H1 (cell line): ENCODE results near the gene HHAT. TPM values are rescaled to one million over a fixed set of nuclear protein-coding genes. Genes with fewer than 3 reads are reported as not detected.

Source experiments
- ASH2L ChIP-seq: fragments of 200-600, 300-600 bp; sonication (generic); IDR thresholded peaks from one replicate; pipeline ENCODE4 v1.7.1; 2017; ENCODE audit warnings: low read length
- CTBP2 ChIP-seq: IDR thresholded peaks from 2 replicates; pipeline ENCODE4 v1.7.0; 2011; ENCODE audit warnings: borderline replicate concordance, mild to moderate bottlenecking, moderate library complexity, mixed read lengths, low read length; ENCODE audit not compliant: insufficient read depth, insufficient read length
- HDAC2 ChIP-seq, 2 experiments: fragments of 300-600 bp in 1 of 2; sonication (generic) in 1 of 2; IDR thresholded peaks; 2 replicates each; pipeline ENCODE4 v1.6.1; 2011 to 2012; ENCODE audit warnings: low read depth in 2 of 2, low read length in 2 of 2, mild to moderate bottlenecking in 2 of 2, moderate library complexity in 2 of 2, borderline replicate concordance in 1 of 2, inconsistent platforms in 1 of 2
- HDAC6 ChIP-seq: IDR thresholded peaks from one replicate; pipeline ENCODE4 v1.7.1; 2012; ENCODE audit warnings: low read depth, mild to moderate bottlenecking, inconsistent platforms, low read length, moderate library complexity
- KDM5A ChIP-seq: fragments of 200-600 bp; IDR thresholded peaks from 2 replicates; pipeline ENCODE4 v1.7.1; 2012; ENCODE audit warnings: mild to moderate bottlenecking, low read length, inconsistent platforms, mixed read lengths
- TCF12 ChIP-seq: IDR thresholded peaks from 2 replicates; pipeline ENCODE4 v1.6.1; 2011; ENCODE audit warnings: low read depth, mild to moderate bottlenecking, low read length
- polyA plus RNA-seq, 7 experiments: library from polyadenylated mRNA; depleted of rRNA in 3 of 7; stranded (reverse) in 5 of 7; unstranded in 2 of 7; fragments of >200 nt in 5 of 7; fragments of 200-250 nt in 2 of 7; gene quantifications; 1 replicate in 5 of 7; 2 replicates in 1 of 7; 4 replicates in 1 of 7; pipeline versions ENCODE4 v1.2.1 to v1.2.3, GENCODE V29; 2011 to 2013; ENCODE audit warnings: missing spikeins in 2 of 7, mixed read lengths in 2 of 7
- total RNA-seq: library from RNA; stranded (reverse); fragmentation: NEBNext Ultra II Directional; extraction: Animal tissue kit (Norgen Biotek cat#: 25700); gene quantifications from 2 replicates; pipeline ENCODE4 v1.2.1, GENCODE V29; 2021
- TF ChIP-seq, protein P1 (sequence below): IDR thresholded peaks from 2 replicates; pipeline ENCODE4 v1.6.1; 2012; ENCODE audit warnings: inconsistent platforms

The HHAT gene
- total and polyA plus RNA-seq, 2 of the 8 experiments (the other 6 are each of a cell fraction or from before 2014, with no cell fraction given) = 0.15 to 0.51 TPM

DNA sequence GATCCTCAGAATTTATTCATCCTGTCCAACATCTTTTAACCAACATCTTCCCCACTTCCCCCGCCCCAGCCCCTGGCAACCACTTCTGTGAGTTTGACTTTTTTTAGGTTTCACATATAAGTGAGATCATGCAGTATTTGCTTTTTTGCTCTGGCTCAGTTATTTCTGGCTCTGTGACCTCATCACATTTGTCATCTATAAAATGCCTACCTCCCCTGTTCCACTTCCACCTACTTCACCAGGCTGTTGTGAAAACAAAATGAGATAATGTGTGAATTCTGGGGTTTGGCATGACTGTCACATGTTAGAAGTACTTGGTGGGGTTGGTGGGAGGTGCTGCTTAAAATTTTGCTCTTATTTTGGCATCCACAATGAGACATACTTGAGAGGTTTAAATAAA lies 18.4 kb downstream of the HHAT start (continued):
- no peak for TF ChIP-seq HDAC6
- no peak for TF ChIP-seq HDAC2 (IDR thresholded peaks at IDR 0.05; ENCODE audit: borderline replicate concordance in 1 of 2, low read depth in 2 of 2, low read length in 2 of 2)
- no peak for TF ChIP-seq KDM5A
- no peak for TF ChIP-seq CTBP2
- TF ChIP-seq TCF12 = no peak
- no peak for TF ChIP-seq ASH2L
- TF ChIP-seq, protein P1, sequence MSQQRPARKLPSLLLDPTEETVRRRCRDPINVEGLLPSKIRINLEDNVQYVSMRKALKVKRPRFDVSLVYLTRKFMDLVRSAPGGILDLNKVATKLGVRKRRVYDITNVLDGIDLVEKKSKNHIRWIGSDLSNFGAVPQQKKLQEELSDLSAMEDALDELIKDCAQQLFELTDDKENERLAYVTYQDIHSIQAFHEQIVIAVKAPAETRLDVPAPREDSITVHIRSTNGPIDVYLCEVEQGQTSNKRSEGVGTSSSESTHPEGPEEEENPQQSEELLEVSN = no peak
- TF ChIP-seq, all 59 proteins: peak for 0
